Kidney epithelial cell (primary cell): ENCODE measurements around the gene ZBTB34. TPM values are rescaled to one million over a fixed set of nuclear protein-coding genes. Genes with fewer than 3 reads are reported as not detected.

Source experiments
- DNase-seq: peaks from one replicate; pipeline ENCODE4 v3.0.0-alpha.2; 2010; ENCODE audit warnings: low read depth
- H3K27me3 ChIP-seq: 2 replicates; pipeline ENCODE4 v1.6.0; 2011; ENCODE audit warnings: low read length; ENCODE audit not compliant: control insufficient read depth, insufficient read depth
- H3K36me3 ChIP-seq: 2 replicates; pipeline ENCODE4 v1.5.1; 2011; ENCODE audit warnings: low read length; ENCODE audit not compliant: control insufficient read depth, insufficient read depth
- H3K4me3 ChIP-seq: 2 replicates; pipeline ENCODE4 v1.5.1; 2011; ENCODE audit warnings: low read depth, mild to moderate bottlenecking, control low read depth, low read length
- total RNA-seq: library from RNA; depleted of rRNA; stranded (reverse); fragments of >200 nt; gene quantifications from 2 replicates; pipeline ENCODE4 v1.2.3, GENCODE V29; 2015
- TF ChIP-seq, protein P1 (sequence below): IDR thresholded peaks from 2 replicates; pipeline ENCODE4 v1.5.1; 2011; ENCODE audit warnings: mild to moderate bottlenecking, moderate library complexity, low read length, control low read depth, inconsistent platforms; ENCODE audit not compliant: insufficient read depth, poor library complexity, severe bottlenecking

The ZBTB34 gene
- total RNA-seq, 1 donor from 2014 or later, result 11.2 TPM

GRCh38 chr9:126880947-126881332 lies 20.5 kb downstream of the ZBTB34 start:
- H3K4me3 ChIP-seq, result no peak overlapping the region
- H3K36me3 ChIP-seq, result peaks cover 1% of the 10 kb centered on the region
- TF ChIP-seq, protein P1, sequence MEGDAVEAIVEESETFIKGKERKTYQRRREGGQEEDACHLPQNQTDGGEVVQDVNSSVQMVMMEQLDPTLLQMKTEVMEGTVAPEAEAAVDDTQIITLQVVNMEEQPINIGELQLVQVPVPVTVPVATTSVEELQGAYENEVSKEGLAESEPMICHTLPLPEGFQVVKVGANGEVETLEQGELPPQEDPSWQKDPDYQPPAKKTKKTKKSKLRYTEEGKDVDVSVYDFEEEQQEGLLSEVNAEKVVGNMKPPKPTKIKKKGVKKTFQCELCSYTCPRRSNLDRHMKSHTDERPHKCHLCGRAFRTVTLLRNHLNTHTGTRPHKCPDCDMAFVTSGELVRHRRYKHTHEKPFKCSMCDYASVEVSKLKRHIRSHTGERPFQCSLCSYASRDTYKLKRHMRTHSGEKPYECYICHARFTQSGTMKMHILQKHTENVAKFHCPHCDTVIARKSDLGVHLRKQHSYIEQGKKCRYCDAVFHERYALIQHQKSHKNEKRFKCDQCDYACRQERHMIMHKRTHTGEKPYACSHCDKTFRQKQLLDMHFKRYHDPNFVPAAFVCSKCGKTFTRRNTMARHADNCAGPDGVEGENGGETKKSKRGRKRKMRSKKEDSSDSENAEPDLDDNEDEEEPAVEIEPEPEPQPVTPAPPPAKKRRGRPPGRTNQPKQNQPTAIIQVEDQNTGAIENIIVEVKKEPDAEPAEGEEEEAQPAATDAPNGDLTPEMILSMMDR, result no peak
- H3K27me3 ChIP-seq, result no peaks in the 10 kb centered on the region
- no peak for DNase-seq

DNA sequence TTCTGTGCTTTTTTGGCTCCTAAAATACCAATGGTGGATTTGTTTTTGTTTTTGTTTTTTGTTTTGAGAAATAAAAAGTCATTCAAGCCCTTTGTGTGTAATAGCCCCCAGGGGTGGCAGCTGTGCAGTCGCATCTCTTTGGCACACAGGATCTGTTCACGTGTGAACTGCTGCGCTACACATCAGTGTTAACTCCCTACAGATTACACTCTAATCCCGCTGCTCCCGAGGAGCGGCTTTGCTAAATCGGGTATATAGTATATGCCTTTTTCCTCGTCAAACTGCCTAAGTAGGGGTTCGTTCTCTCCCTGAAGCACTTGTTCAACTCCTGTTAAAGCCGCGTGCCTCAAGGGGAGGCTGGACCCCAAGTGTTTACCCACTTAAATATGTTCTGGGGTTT lies 22.3 kb downstream of the ZBTB34 start:
- H3K36me3 ChIP-seq, result peaks cover 1% of the 10 kb centered on the region
- TF ChIP-seq, protein P1, result no peak
- no peak overlapping the region for H3K4me3 ChIP-seq
- no peak for DNase-seq
- H3K27me3 ChIP-seq, result no peaks in the 10 kb centered on the region

DNA sequence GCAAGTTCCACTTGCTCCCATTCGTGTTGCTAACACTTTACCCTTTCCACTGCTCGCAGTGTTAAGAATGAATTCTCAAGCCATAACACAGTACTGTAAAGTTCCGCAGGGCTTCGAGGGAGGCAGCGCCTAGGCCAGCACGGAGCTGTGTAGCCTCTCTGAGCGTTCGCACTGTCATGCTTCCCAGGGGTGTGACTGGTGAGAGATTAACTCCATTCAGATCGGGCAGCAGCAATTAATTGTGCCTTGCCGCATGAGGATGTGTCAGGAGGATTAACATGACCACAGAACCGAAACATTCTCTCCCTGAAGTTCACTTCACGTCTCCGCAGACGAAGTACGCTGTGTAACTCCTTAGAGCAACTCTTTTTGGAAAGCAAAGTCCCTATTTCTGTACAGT lies 23.2 kb downstream of the ZBTB34 start:
- peak; percentile 32 for DNase-seq
- Histone ChIP-seq H3K36me3 (peaks cover 1% of the 10 kb centered on the region), H3K27me3 (no peaks in the 10 kb centered on the region), H3K4me3 (no peak overlapping the region)
- TF ChIP-seq, protein P1, result no peak

GRCh38 chr9:126885131-126885641 lies 24.7 kb downstream of the ZBTB34 start:
- H3K4me3 ChIP-seq, result no peak overlapping the region
- DNase-seq, result no peak
- H3K27me3 ChIP-seq, result no peaks in the 10 kb centered on the region
- H3K36me3 ChIP-seq, result peaks cover under 1% of the 10 kb centered on the region
- TF ChIP-seq, protein P1, result no peak

GRCh38 chr9:126886034-126886822 lies 25.8 kb downstream of the ZBTB34 start:
- DNase-seq, result no peak
- TF ChIP-seq, protein P1, result no peak
- no peak overlapping the region for H3K4me3 ChIP-seq
- H3K27me3 ChIP-seq, result no peaks in the 10 kb centered on the region
- no peaks in the 10 kb centered on the region for H3K36me3 ChIP-seq
